Liver (tissue), 9 donors: ENCODE data around the gene PASK. TPM values are rescaled to one million over a fixed set of nuclear protein-coding genes. Genes with fewer than 3 reads are reported as not detected.
"Not testable (repeated sequence)": the region's sequence is repeated elsewhere in the genome, so short reads cannot be mapped to it uniquely, and the experiment has no call there.

Experiments
- DNase-seq: peaks from one replicate; pipeline ENCODE4 v3.0.0-alpha.2; 2017; ENCODE audit warnings: low spot score
- H3K27ac ChIP-seq, 2 donors: one replicate each; pipeline ENCODE4 v1.7.0; 2013; ENCODE audit warnings: inconsistent platforms in 2 of 2, low read length in 2 of 2, control low read depth in 1 of 2, low read depth in 1 of 2, mild to moderate bottlenecking in 1 of 2
- H3K27me3 ChIP-seq, 4 donors: one replicate each; pipeline versions ENCODE4 v1.6.1 to v1.7.0; 2013; ENCODE audit warnings: low read length in 3 of 4, inconsistent platforms in 1 of 4, mild to moderate bottlenecking in 1 of 4, moderate library complexity in 1 of 4; ENCODE audit not compliant: control insufficient read depth in 4 of 4, insufficient read depth in 4 of 4
- H3K36me3 ChIP-seq, 4 donors: one replicate each; pipeline versions ENCODE4 v1.6.1 to v1.7.0; 2013; ENCODE audit warnings: low read length in 3 of 4, mild to moderate bottlenecking in 3 of 4, low read depth in 1 of 4, moderate library complexity in 1 of 4; ENCODE audit not compliant: control insufficient read depth in 4 of 4, insufficient read depth in 3 of 4
- H3K4me1 ChIP-seq, 4 donors: one replicate each; pipeline versions ENCODE4 v1.6.1 to v1.7.0; 2013; ENCODE audit warnings: low read length in 3 of 4, mild to moderate bottlenecking in 3 of 4, moderate library complexity in 1 of 4; ENCODE audit not compliant: control insufficient read depth in 4 of 4, insufficient read depth in 4 of 4
- H3K4me3 ChIP-seq, 3 donors: one replicate each; pipeline versions ENCODE4 v1.6.1 to v1.7.0; 2013; ENCODE audit warnings: low read length in 3 of 3, control low read depth in 1 of 3, low read depth in 1 of 3, mild to moderate bottlenecking in 1 of 3
- H3K9ac ChIP-seq, 2 donors: one replicate each; pipeline ENCODE4 v1.7.0; 2013; ENCODE audit warnings: low read length in 2 of 2, mild to moderate bottlenecking in 2 of 2, moderate library complexity in 2 of 2, control low read depth in 1 of 2, low read depth in 1 of 2
- H3K9me3 ChIP-seq, 4 donors: one replicate each; pipeline versions ENCODE4 v1.6.1 to v1.7.0; 2013; ENCODE audit warnings: low read length in 3 of 4; ENCODE audit not compliant: control insufficient read depth in 4 of 4
- ATF3 ChIP-seq: IDR thresholded peaks from 2 replicates; pipeline ENCODE4 v1.6.1; 2016; ENCODE audit warnings: antibody characterized with exemption
- CTCF ChIP-seq: fragments of 150-350 bp; IDR thresholded peaks from 2 replicates; pipeline ENCODE4 v1.5.1; 2017; ENCODE audit warnings: improper control_type of control experiment, low read depth, low read length; ENCODE audit not compliant: missing input control
- EGR1 ChIP-seq, 2 donors: IDR thresholded peaks; 2 replicates each; pipeline ENCODE4 v1.6.1; 2016 to 2018; ENCODE audit warnings: antibody characterized with exemption in 2 of 2, low read depth in 2 of 2
- FOXA1 ChIP-seq: IDR thresholded peaks from 2 replicates; pipeline ENCODE4 v1.6.1; 2016; ENCODE audit warnings: antibody characterized with exemption
- FOXA2 ChIP-seq: IDR thresholded peaks from 2 replicates; pipeline ENCODE4 v1.6.1; 2016; ENCODE audit warnings: antibody characterized with exemption
- GABPA ChIP-seq, 2 donors: IDR thresholded peaks in 1 of 2; conservative IDR thresholded peaks in 1 of 2; 2 replicates each; pipeline ENCODE4 v1.6.1; 2016; ENCODE audit warnings: antibody characterized with exemption in 2 of 2, mild to moderate bottlenecking in 1 of 2, moderate library complexity in 1 of 2
- HNF4A ChIP-seq, 2 donors: conservative IDR thresholded peaks; 2 replicates each; pipeline ENCODE4 v1.6.1; 2016; ENCODE audit warnings: antibody characterized with exemption in 2 of 2, mild to moderate bottlenecking in 2 of 2
- HNF4G ChIP-seq: IDR thresholded peaks from 2 replicates; pipeline ENCODE4 v1.6.1; 2016; ENCODE audit warnings: antibody characterized with exemption
- JUND ChIP-seq, 2 donors: IDR thresholded peaks; 2 replicates each; pipeline ENCODE4 v1.6.1; 2016; ENCODE audit warnings: antibody characterized with exemption in 2 of 2
- MAX ChIP-seq: IDR thresholded peaks from 2 replicates; pipeline ENCODE4 v1.6.1; 2016; ENCODE audit warnings: antibody characterized with exemption
- NR2F2 ChIP-seq: IDR thresholded peaks from 2 replicates; pipeline ENCODE4 v1.6.1; 2016; ENCODE audit warnings: antibody characterized with exemption
- RAD21 ChIP-seq, 2 donors: IDR thresholded peaks; 2 replicates each; pipeline ENCODE4 v1.6.1; 2016; ENCODE audit warnings: antibody characterized with exemption in 2 of 2, mild to moderate bottlenecking in 2 of 2
- REST ChIP-seq: IDR thresholded peaks from 2 replicates; pipeline ENCODE4 v1.6.1; 2016; ENCODE audit warnings: antibody characterized with exemption, mild to moderate bottlenecking
- RXRA ChIP-seq, 2 donors: IDR thresholded peaks; 2 replicates each; pipeline ENCODE4 v1.6.1; 2017 to 2018; ENCODE audit warnings: antibody characterized with exemption in 2 of 2, mild to moderate bottlenecking in 1 of 2
- SP1 ChIP-seq: IDR thresholded peaks from 2 replicates; pipeline ENCODE4 v1.6.1; 2018; ENCODE audit warnings: antibody characterized with exemption, mild to moderate bottlenecking
- TAF1 ChIP-seq: conservative IDR thresholded peaks from 2 replicates; pipeline ENCODE4 v1.6.1; 2016; ENCODE audit warnings: antibody characterized with exemption, mild to moderate bottlenecking
- YY1 ChIP-seq: IDR thresholded peaks from 2 replicates; pipeline ENCODE4 v1.6.1; 2016; ENCODE audit warnings: antibody characterized with exemption, mild to moderate bottlenecking
- ZBTB33 ChIP-seq: IDR thresholded peaks from 2 replicates; pipeline ENCODE4 v1.6.1; 2016; ENCODE audit warnings: antibody characterized with exemption
- WGBS: extraction: QIAGEN DNeasy Blood & Tissue Kit; methylation state at CpG from one replicate; pipeline ENCODE4 v1.1.7; 2013; 5-methylcytosine and 5-hydroxymethylcytosine counted together
- polyA plus RNA-seq, 2 donors: library from polyadenylated mRNA; stranded (reverse) in 1 of 2; unstranded in 1 of 2; fragments of 200-250 nt in 1 of 2; fragments of >200 nt in 1 of 2; fragmentation: Nextera tagmentation in 1 of 2; extraction: Ambion mirVana in 1 of 2; gene quantifications; one replicate each; pipeline versions ENCODE4 v1.2.1 to v1.2.3, GENCODE V29; 2013 to 2015
- total RNA-seq, 2 donors: library from RNA; depleted of rRNA; stranded (reverse); fragments of >200 nt; gene quantifications; one replicate each; pipeline ENCODE4 v1.2.3, GENCODE V29; 2014
- donor health status: healthy.
- donor health status: healthy.
- donor health status: healthy.
- donor health status: healthy.
- donor health status: healthy.

PASK gene
- total and polyA plus RNA-seq, 4 donors, result 0.96 to 8.8 (median 2.9) TPM

- Histone ChIP-seq H3K4me3 (no peak overlapping the region), H3K4me1 (no peaks in the 10 kb centered on the region), H3K27ac (no peak overlapping the region), H3K9me3 (no peaks in the 10 kb centered on the region), H3K9ac (no peak overlapping the region), H3K36me3 (no peaks in the 10 kb centered on the region), H3K27me3 (no peaks in the 10 kb centered on the region)
- DNase-seq, result no peak
- TF ChIP-seq TAF1 (no peak), REST (no peak), HNF4G (no peak), RXRA (IDR thresholded peaks at IDR 0.05) (no peak), CTCF (no peak), MAX (no peak), ZBTB33 (no peak), ATF3 (no peak), RAD21 (IDR thresholded peaks at IDR 0.05) (no peak), SP1 (no peak), FOXA1 (no peak), NR2F2 (no peak), JUND (IDR thresholded peaks at IDR 0.05) (no peak), HNF4A (conservative IDR thresholded peaks at IDR 0.05) (no peak), YY1 (no peak), EGR1 (IDR thresholded peaks at IDR 0.05; ENCODE audit: low read depth in 2 of 2) (no peak), FOXA2 (no peak), GABPA (IDR thresholded peaks at IDR 0.05 in 1 of 2, conservative IDR thresholded peaks at IDR 0.05 in 1 of 2) (no peak)
- 92% methylated on average over 6 of the region's 6 CpGs for WGBS
Measured at GRCh38 chr2:241197947-241198346, 48.7 kb upstream of the PASK start.

- H3K9me3 ChIP-seq, H3K4me1 ChIP-seq, H3K36me3 ChIP-seq, DNase-seq, H3K9ac ChIP-seq, H3K4me3 ChIP-seq, H3K27ac ChIP-seq, H3K27me3 ChIP-seq: not testable (repeated sequence)
- WGBS, result 95% methylated on average over 14 of the region's 14 CpGs
Measured at GRCh38 chr2:241197246-241197645, 48.0 kb upstream of the PASK start.
